ENCODE results near the gene RIT2.

RIT2 gene

DNA sequence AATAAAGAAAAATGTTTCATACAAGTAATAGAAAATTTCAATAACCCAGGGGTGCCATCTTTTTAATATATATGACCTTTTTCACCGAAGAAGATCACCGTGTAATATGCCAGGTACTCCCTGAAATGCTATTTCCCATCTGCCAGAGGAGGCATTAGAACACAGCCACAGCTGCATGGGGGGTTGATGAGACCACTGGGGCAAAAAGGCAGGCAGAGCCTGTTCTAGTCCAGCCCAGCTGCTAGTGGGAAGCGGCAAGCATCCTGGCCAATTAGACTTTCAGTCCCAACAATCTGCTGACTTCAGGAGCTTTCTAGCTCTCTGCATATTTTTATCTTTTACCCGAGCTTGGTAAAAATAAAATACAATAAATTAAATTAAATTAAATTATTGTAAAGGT is 362.6 kb downstream of the RIT2 start:
- Histone ChIP-seq H3K4me2 (ENCODE audit: low read length) (no peak overlapping the region), H2AFZ (ENCODE audit: low read length) (no peak overlapping the region), H3F3A (ENCODE audit: insufficient read depth, low read length) (no peaks in the 10 kb centered on the region), H4K20me1 (ENCODE audit: insufficient read depth, low read length) (no peaks in the 10 kb centered on the region), H3K4me1 (ENCODE audit: insufficient read depth, low read length, severe bottlenecking) (no peaks in the 10 kb centered on the region), H3K79me2 (ENCODE audit: insufficient read depth, low read length) (no peaks in the 10 kb centered on the region), H3K4me3 (ENCODE audit: low read depth, low read length, poor library complexity, severe bottlenecking) (no peak overlapping the region), H3K9me3 (ENCODE audit: low read length) (no peaks in the 10 kb centered on the region), H3K9ac (ENCODE audit: low read length) (no peak overlapping the region), H3K27me3 (ENCODE audit: insufficient read depth, low read length) (no peaks in the 10 kb centered on the region), H3K27ac (ENCODE audit: low read depth, low read length, poor library complexity, severe bottlenecking) (no peak overlapping the region), H3K9me2 (ENCODE audit: low read depth, low read length) (no peaks in the 10 kb centered on the region), H3K36me3 (ENCODE audit: insufficient read depth, low read length) (no peaks in the 10 kb centered on the region)
- TF ChIP-seq, protein P1, sequence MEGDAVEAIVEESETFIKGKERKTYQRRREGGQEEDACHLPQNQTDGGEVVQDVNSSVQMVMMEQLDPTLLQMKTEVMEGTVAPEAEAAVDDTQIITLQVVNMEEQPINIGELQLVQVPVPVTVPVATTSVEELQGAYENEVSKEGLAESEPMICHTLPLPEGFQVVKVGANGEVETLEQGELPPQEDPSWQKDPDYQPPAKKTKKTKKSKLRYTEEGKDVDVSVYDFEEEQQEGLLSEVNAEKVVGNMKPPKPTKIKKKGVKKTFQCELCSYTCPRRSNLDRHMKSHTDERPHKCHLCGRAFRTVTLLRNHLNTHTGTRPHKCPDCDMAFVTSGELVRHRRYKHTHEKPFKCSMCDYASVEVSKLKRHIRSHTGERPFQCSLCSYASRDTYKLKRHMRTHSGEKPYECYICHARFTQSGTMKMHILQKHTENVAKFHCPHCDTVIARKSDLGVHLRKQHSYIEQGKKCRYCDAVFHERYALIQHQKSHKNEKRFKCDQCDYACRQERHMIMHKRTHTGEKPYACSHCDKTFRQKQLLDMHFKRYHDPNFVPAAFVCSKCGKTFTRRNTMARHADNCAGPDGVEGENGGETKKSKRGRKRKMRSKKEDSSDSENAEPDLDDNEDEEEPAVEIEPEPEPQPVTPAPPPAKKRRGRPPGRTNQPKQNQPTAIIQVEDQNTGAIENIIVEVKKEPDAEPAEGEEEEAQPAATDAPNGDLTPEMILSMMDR (IDR thresholded peaks at IDR 0.05; ENCODE audit: low read length): no peak
- TF ChIP-seq EZH2 (IDR thresholded peaks at IDR 0.05; ENCODE audit: borderline replicate concordance, low read length): no peak

DNA sequence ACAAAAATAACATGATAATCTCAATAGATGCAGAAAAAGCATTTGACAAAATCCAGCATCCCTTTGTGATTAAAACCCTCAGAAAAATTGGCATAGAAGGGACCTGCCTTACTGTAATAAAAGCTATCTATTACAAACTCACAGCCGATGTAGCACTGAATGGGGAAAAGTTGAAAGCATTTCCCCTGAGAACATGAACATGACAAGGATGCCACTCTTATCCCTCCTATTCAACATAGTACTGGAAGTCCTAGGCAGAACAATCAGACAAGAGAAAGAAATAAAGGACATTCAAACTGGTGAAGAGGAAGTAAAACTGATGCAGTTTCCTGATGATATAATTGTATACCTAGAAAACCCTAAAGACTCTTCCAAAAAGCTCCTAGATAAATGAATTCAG is 368.7 kb downstream of the RIT2 start:
- no peaks in the 10 kb centered on the region for H3K9me3 ChIP-seq (ENCODE audit: low read length)
- no peaks in the 10 kb centered on the region for H3F3A ChIP-seq (ENCODE audit: insufficient read depth, low read length)
- H3K4me3 ChIP-seq (ENCODE audit: low read depth, low read length, poor library complexity, severe bottlenecking): no peak overlapping the region
- no peaks in the 10 kb centered on the region for H3K4me1 ChIP-seq (ENCODE audit: insufficient read depth, low read length, severe bottlenecking)
- H2AFZ ChIP-seq (ENCODE audit: low read length): no peak overlapping the region
- H3K79me2 ChIP-seq (ENCODE audit: insufficient read depth, low read length): no peaks in the 10 kb centered on the region
- H3K27me3 ChIP-seq (ENCODE audit: insufficient read depth, low read length): no peaks in the 10 kb centered on the region
- no peak overlapping the region for H3K9ac ChIP-seq (ENCODE audit: low read length)
- H3K27ac ChIP-seq (ENCODE audit: low read depth, low read length, poor library complexity, severe bottlenecking): no peak overlapping the region
- H3K36me3 ChIP-seq (ENCODE audit: insufficient read depth, low read length): no peaks in the 10 kb centered on the region
- H4K20me1 ChIP-seq (ENCODE audit: insufficient read depth, low read length): no peaks in the 10 kb centered on the region
- H3K9me2 ChIP-seq (ENCODE audit: low read depth, low read length): no peaks in the 10 kb centered on the region
- no peak overlapping the region for H3K4me2 ChIP-seq (ENCODE audit: low read length)
- no peak for TF ChIP-seq EZH2 (IDR thresholded peaks at IDR 0.05; ENCODE audit: borderline replicate concordance, low read length)
- TF ChIP-seq, protein P1 (IDR thresholded peaks at IDR 0.05; ENCODE audit: low read length): no peak

DNA sequence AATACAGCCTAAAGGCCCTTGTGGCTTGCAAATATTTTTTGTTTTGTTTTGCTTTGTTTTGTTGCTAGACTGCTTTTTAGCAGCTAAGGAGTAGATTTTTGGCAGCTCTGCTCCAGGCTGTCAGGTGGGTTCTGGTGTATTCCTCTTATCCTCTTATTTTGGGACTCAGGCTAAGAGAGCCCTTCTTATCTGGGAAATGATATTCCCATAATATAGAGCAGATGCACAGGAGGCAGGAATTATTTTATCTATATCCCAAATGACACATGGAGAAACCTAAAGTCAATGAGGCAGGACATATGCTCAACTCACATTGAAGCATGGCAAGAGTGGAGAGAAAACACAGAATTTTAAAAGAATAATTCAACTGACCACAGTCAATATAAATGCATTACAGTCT is 369.6 kb downstream of the RIT2 start:
- Histone ChIP-seq H3K27me3 (ENCODE audit: insufficient read depth, low read length) (no peaks in the 10 kb centered on the region), H3K4me1 (ENCODE audit: insufficient read depth, low read length, severe bottlenecking) (no peaks in the 10 kb centered on the region), H4K20me1 (ENCODE audit: insufficient read depth, low read length) (no peaks in the 10 kb centered on the region), H3K9me3 (ENCODE audit: low read length) (no peaks in the 10 kb centered on the region), H3K9me2 (ENCODE audit: low read depth, low read length) (no peaks in the 10 kb centered on the region), H3K9ac (ENCODE audit: low read length) (no peak overlapping the region), H3K36me3 (ENCODE audit: insufficient read depth, low read length) (no peaks in the 10 kb centered on the region), H3F3A (ENCODE audit: insufficient read depth, low read length) (no peaks in the 10 kb centered on the region), H3K4me2 (ENCODE audit: low read length) (no peak overlapping the region), H3K27ac (ENCODE audit: low read depth, low read length, poor library complexity, severe bottlenecking) (no peak overlapping the region), H3K79me2 (ENCODE audit: insufficient read depth, low read length) (no peaks in the 10 kb centered on the region), H3K4me3 (ENCODE audit: low read depth, low read length, poor library complexity, severe bottlenecking) (no peak overlapping the region), H2AFZ (ENCODE audit: low read length) (no peak overlapping the region)
- TF ChIP-seq, protein P1 (IDR thresholded peaks at IDR 0.05; ENCODE audit: low read length): no peak
- TF ChIP-seq EZH2 (IDR thresholded peaks at IDR 0.05; ENCODE audit: borderline replicate concordance, low read length): no peak

Data from OCI-LY1 (cell line).